ENCODE data around the gene AXL.

The AXL gene

GRCh38 chr19:41244117-41244516, 25.1 kb downstream of the AXL start:
- WGBS, 2 donors (ENCODE audit: extremely low coverage in 2 of 2, insufficient read length in 2 of 2, insufficient replicate concordance in 1 of 2): no CpG with 5 or more reads among the region's 4 CpGs
- Histone ChIP-seq H3K14ac (ENCODE audit: low read length) (no peak overlapping the region), H2BK120ac (ENCODE audit: low read depth, low read length) (no peak overlapping the region), H3K4me2 (ENCODE audit: insufficient read depth, low read length, poor library complexity, severe bottlenecking) (no peak overlapping the region), H2BK5ac (ENCODE audit: low read length) (no peak overlapping the region), H3K9ac (ENCODE audit: low read depth, low read length, poor library complexity) (no peak overlapping the region), H3K9me3 (replicated peaks in 1 of 2; ENCODE audit: control insufficient read depth in 2 of 2, insufficient read depth in 1 of 2, low read depth in 1 of 2, low read length in 2 of 2) (peaks cover 0 to 2% of the 10 kb centered on the region in 2 donors), H3K18ac (ENCODE audit: low read length) (no peak overlapping the region), H3K27ac (replicated peaks; ENCODE audit: low read length) (no peak overlapping the region), H3K4ac (ENCODE audit: low read length) (no peak overlapping the region), H3K36me3 (replicated peaks in 1 of 2; ENCODE audit: control insufficient read depth in 2 of 2, insufficient read depth in 2 of 2, low read length in 2 of 2) (peaks cover 42 to 53% of the 10 kb centered on the region in 2 donors), H3K4me3 (ENCODE audit: low read length in 2 of 2) (no peak overlapping the region), H3K27me3 (ENCODE audit: control insufficient read depth in 3 of 3, insufficient read depth in 3 of 3, low read depth in 1 of 3, low read length in 3 of 3) (no peaks in the 10 kb centered on the region), H4K8ac (ENCODE audit: low read depth, low read length) (no peak overlapping the region), H4K91ac (ENCODE audit: low read depth, low read length, poor library complexity) (no peak overlapping the region), H2BK15ac (ENCODE audit: low read length) (no peak overlapping the region), H2AFZ (ENCODE audit: low read length) (no peak overlapping the region), H3K23ac (ENCODE audit: low read depth, low read length, poor library complexity) (no peak overlapping the region), H3K79me1 (ENCODE audit: low read depth, low read length) (no peaks in the 10 kb centered on the region), H2BK12ac (ENCODE audit: low read length) (no peak overlapping the region), H3K4me1 (ENCODE audit: control insufficient read depth in 2 of 2, insufficient read depth in 1 of 2, low read depth in 1 of 2, low read length in 2 of 2) (no peaks in the 10 kb centered on the region), H2AK5ac (ENCODE audit: low read depth, low read length) (no peak overlapping the region)
- DNase-seq (ENCODE audit: low spot score): no peak

- Histone ChIP-seq H3K79me1 (ENCODE audit: low read depth, low read length) (peaks cover 2% of the 10 kb centered on the region), H3K27ac (replicated peaks; ENCODE audit: low read length) (no peak overlapping the region), H4K8ac (ENCODE audit: low read depth, low read length) (no peak overlapping the region), H3K27me3 (ENCODE audit: control insufficient read depth in 3 of 3, insufficient read depth in 3 of 3, low read depth in 1 of 3, low read length in 3 of 3) (no peaks in the 10 kb centered on the region), H3K4me3 (ENCODE audit: low read length in 2 of 2) (no peak overlapping the region), H2BK120ac (ENCODE audit: low read depth, low read length) (no peak overlapping the region), H3K18ac (ENCODE audit: low read length) (no peak overlapping the region), H3K23ac (ENCODE audit: low read depth, low read length, poor library complexity) (no peak overlapping the region), H2BK12ac (ENCODE audit: low read length) (no peak overlapping the region), H2AFZ (ENCODE audit: low read length) (no peak overlapping the region), H3K4me1 (ENCODE audit: control insufficient read depth in 2 of 2, insufficient read depth in 1 of 2, low read depth in 1 of 2, low read length in 2 of 2) (no peaks in the 10 kb centered on the region), H3K9me3 (replicated peaks in 1 of 2; ENCODE audit: control insufficient read depth in 2 of 2, insufficient read depth in 1 of 2, low read depth in 1 of 2, low read length in 2 of 2) (peaks cover 0 to 2% of the 10 kb centered on the region in 2 donors), H4K91ac (ENCODE audit: low read depth, low read length, poor library complexity) (no peak overlapping the region), H3K4me2 (ENCODE audit: insufficient read depth, low read length, poor library complexity, severe bottlenecking) (no peak overlapping the region), H3K4ac (ENCODE audit: low read length) (no peak overlapping the region), H2BK15ac (ENCODE audit: low read length) (no peak overlapping the region), H3K36me3 (replicated peaks in 1 of 2; ENCODE audit: control insufficient read depth in 2 of 2, insufficient read depth in 2 of 2, low read length in 2 of 2) (peaks cover 40 to 56% of the 10 kb centered on the region in 2 donors), H2AK5ac (ENCODE audit: low read depth, low read length) (no peak overlapping the region), H3K14ac (ENCODE audit: low read length) (no peak overlapping the region), H2BK5ac (ENCODE audit: low read length) (no peak overlapping the region), H3K9ac (ENCODE audit: low read depth, low read length, poor library complexity) (no peak overlapping the region)
- no CpG with 5 or more reads among the region's 3 CpGs for WGBS, 2 donors (ENCODE audit: extremely low coverage in 2 of 2, insufficient read length in 2 of 2, insufficient replicate concordance in 1 of 2)
- no peak for DNase-seq (ENCODE audit: low spot score)
Observed at GRCh38 chr19:41245843-41246242, 26.8 kb downstream of the AXL start.

- no peak overlapping the region for H2BK12ac ChIP-seq (ENCODE audit: low read length)
- no peak for DNase-seq (ENCODE audit: low spot score)
- H3K36me3 ChIP-seq (replicated peaks in 1 of 2; ENCODE audit: control insufficient read depth in 2 of 2, insufficient read depth in 2 of 2, low read length in 2 of 2): peaks cover 44 to 54% of the 10 kb centered on the region in 2 donors
- no peak overlapping the region for H3K23ac ChIP-seq (ENCODE audit: low read depth, low read length, poor library complexity)
- no peak overlapping the region for H3K9ac ChIP-seq (ENCODE audit: low read depth, low read length, poor library complexity)
- H2AK5ac ChIP-seq (ENCODE audit: low read depth, low read length): no peak overlapping the region
- no peak overlapping the region for H4K8ac ChIP-seq (ENCODE audit: low read depth, low read length)
- H3K4me3 ChIP-seq (ENCODE audit: low read length in 2 of 2): no peak overlapping the region
- H3K27me3 ChIP-seq (ENCODE audit: control insufficient read depth in 3 of 3, insufficient read depth in 3 of 3, low read depth in 1 of 3, low read length in 3 of 3): no peaks in the 10 kb centered on the region
- no peak overlapping the region for H2BK15ac ChIP-seq (ENCODE audit: low read length)
- peaks cover 2% of the 10 kb centered on the region for H3K79me1 ChIP-seq (ENCODE audit: low read depth, low read length)
- H3K4me2 ChIP-seq (ENCODE audit: insufficient read depth, low read length, poor library complexity, severe bottlenecking): no peak overlapping the region
- H3K18ac ChIP-seq (ENCODE audit: low read length): no peak overlapping the region
- no peak overlapping the region for H2AFZ ChIP-seq (ENCODE audit: low read length)
- H2BK120ac ChIP-seq (ENCODE audit: low read depth, low read length): no peak overlapping the region
- no peak overlapping the region for H4K91ac ChIP-seq (ENCODE audit: low read depth, low read length, poor library complexity)
- H3K14ac ChIP-seq (ENCODE audit: low read length): no peak overlapping the region
- peaks cover 0 to 2% of the 10 kb centered on the region in 2 donors for H3K9me3 ChIP-seq (replicated peaks in 1 of 2; ENCODE audit: control insufficient read depth in 2 of 2, insufficient read depth in 1 of 2, low read depth in 1 of 2, low read length in 2 of 2)
- WGBS, 2 donors (ENCODE audit: extremely low coverage in 2 of 2, insufficient read length in 2 of 2, insufficient replicate concordance in 1 of 2): no CpG with 5 or more reads among the region's 4 CpGs
- H2BK5ac ChIP-seq (ENCODE audit: low read length): no peak overlapping the region
- no peaks in the 10 kb centered on the region for H3K4me1 ChIP-seq (ENCODE audit: control insufficient read depth in 2 of 2, insufficient read depth in 1 of 2, low read depth in 1 of 2, low read length in 2 of 2)
- H3K4ac ChIP-seq (ENCODE audit: low read length): no peak overlapping the region
- H3K27ac ChIP-seq (replicated peaks; ENCODE audit: low read length): no peak overlapping the region
Observed at GRCh38 chr19:41248895-41249294, 29.9 kb downstream of the AXL start.

GRCh38 chr19:41249707-41250423, 30.8 kb downstream of the AXL start:
- Histone ChIP-seq H3K27me3 (ENCODE audit: control insufficient read depth in 3 of 3, insufficient read depth in 3 of 3, low read depth in 1 of 3, low read length in 3 of 3) (no peaks in the 10 kb centered on the region), H2BK12ac (ENCODE audit: low read length) (no peak overlapping the region)
- no CpG with 5 or more reads among the region's 9 CpGs for WGBS, 2 donors (ENCODE audit: extremely low coverage in 2 of 2, insufficient read length in 2 of 2, insufficient replicate concordance in 1 of 2)

More at GRCh38 chr19:41249707-41250423, 30.8 kb downstream of the AXL start:
- Histone ChIP-seq H3K14ac (ENCODE audit: low read length) (no peak overlapping the region), H3K4me3 (ENCODE audit: low read length in 2 of 2) (no peak overlapping the region), H2AFZ (ENCODE audit: low read length) (no peak overlapping the region), H3K27ac (replicated peaks; ENCODE audit: low read length) (no peak overlapping the region), H2BK15ac (ENCODE audit: low read length) (no peak overlapping the region), H3K4me1 (ENCODE audit: control insufficient read depth in 2 of 2, insufficient read depth in 1 of 2, low read depth in 1 of 2, low read length in 2 of 2) (no peaks in the 10 kb centered on the region), H4K8ac (ENCODE audit: low read depth, low read length) (no peak overlapping the region), H3K9ac (ENCODE audit: low read depth, low read length, poor library complexity) (no peak overlapping the region), H3K36me3 (replicated peaks in 1 of 2; ENCODE audit: control insufficient read depth in 2 of 2, insufficient read depth in 2 of 2, low read length in 2 of 2) (peaks cover 43 to 58% of the 10 kb centered on the region in 2 donors), H2BK5ac (ENCODE audit: low read length) (no peak overlapping the region), H3K79me1 (ENCODE audit: low read depth, low read length) (peaks cover 2% of the 10 kb centered on the region), H3K23ac (ENCODE audit: low read depth, low read length, poor library complexity) (no peak overlapping the region), H3K4ac (ENCODE audit: low read length) (no peak overlapping the region), H3K4me2 (ENCODE audit: insufficient read depth, low read length, poor library complexity, severe bottlenecking) (no peak overlapping the region), H2BK120ac (ENCODE audit: low read depth, low read length) (no peak overlapping the region), H3K18ac (ENCODE audit: low read length) (no peak overlapping the region), H2AK5ac (ENCODE audit: low read depth, low read length) (no peak overlapping the region), H3K9me3 (replicated peaks in 1 of 2; ENCODE audit: control insufficient read depth in 2 of 2, insufficient read depth in 1 of 2, low read depth in 1 of 2, low read length in 2 of 2) (peaks cover 0 to 2% of the 10 kb centered on the region in 2 donors), H4K91ac (ENCODE audit: low read depth, low read length, poor library complexity) (no peak overlapping the region)
- DNase-seq (ENCODE audit: low spot score): no peak

Data from neuronal stem cell (in vitro differentiated cells).